ENCODE results near the gene GYG1. TPM values are rescaled to one million over a fixed set of nuclear protein-coding genes. Genes with fewer than 3 reads are reported as not detected.

GYG1 gene
- total RNA-seq, 1 donor from 2014 or later = 44.8 TPM

DNA sequence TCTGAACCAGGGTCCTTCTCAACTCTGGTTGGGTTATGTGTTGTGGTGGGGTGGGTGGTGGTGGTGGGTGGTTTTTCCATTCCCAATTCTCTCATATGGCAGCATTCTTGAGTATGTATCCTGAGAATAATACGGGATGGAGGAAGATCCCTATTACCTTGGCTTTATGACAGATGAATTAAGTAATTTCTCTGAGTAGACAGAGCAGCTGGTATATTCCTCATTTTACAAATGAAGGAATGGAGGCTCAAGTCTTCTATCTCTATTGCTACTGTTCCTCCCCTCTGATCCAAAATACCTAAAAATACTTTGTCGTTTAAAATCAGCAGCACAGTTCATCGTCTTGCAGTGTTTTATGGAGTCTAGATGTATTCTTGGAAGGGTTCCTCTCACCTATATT is 10.4 kb downstream of the GYG1 start:
- no peak overlapping the region for H3K27ac Mint-ChIP-seq (ENCODE audit: unreplicated experiment)
- peaks cover 5% of the 10 kb centered on the region for H3K36me3 Mint-ChIP-seq (ENCODE audit: low read depth, unreplicated experiment)

DNA sequence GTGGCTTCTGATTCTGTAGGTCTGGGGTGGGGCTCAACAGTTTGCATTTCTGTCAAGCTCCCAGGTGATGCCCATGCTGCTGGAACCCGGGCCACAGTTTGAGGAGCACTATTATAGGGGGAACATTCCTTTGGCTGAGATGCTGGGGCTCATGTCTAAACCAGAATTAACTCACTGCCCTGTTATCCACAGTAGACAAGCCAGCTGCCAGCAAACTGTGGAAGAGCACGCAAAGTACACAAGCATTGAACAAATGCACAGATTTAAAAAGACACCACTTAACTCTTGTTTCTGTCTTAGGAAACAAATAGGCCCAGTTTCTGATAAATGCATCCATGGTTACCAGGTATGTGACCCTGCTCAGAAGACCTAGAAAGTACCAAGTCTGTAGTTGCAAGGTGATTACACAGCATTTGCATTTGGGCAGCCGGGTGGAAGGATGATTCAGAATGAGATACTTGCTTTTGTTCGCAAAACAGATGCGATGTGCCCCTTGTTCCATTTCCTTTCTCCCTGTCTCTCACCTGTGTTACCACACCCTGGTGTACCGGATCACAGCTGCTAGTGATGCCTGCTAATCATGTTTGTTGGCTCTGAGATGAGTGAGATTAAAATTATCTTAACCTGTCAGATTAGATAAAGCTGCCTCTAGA is 12.4 kb downstream of the GYG1 start:
- Mint-ChIP-seq H3K27me3 (ENCODE audit: unreplicated experiment) (no peaks in the 10 kb centered on the region), H3K36me3 (ENCODE audit: low read depth, unreplicated experiment) (peaks cover 5% of the 10 kb centered on the region), H3K4me1 (ENCODE audit: unreplicated experiment) (no peaks in the 10 kb centered on the region), H3K9me3 (ENCODE audit: unreplicated experiment) (no peaks in the 10 kb centered on the region), H3K27ac (ENCODE audit: unreplicated experiment) (no peak overlapping the region), H3K4me3 (ENCODE audit: unreplicated experiment) (no peak overlapping the region)
- TF ChIP-seq, protein P1, sequence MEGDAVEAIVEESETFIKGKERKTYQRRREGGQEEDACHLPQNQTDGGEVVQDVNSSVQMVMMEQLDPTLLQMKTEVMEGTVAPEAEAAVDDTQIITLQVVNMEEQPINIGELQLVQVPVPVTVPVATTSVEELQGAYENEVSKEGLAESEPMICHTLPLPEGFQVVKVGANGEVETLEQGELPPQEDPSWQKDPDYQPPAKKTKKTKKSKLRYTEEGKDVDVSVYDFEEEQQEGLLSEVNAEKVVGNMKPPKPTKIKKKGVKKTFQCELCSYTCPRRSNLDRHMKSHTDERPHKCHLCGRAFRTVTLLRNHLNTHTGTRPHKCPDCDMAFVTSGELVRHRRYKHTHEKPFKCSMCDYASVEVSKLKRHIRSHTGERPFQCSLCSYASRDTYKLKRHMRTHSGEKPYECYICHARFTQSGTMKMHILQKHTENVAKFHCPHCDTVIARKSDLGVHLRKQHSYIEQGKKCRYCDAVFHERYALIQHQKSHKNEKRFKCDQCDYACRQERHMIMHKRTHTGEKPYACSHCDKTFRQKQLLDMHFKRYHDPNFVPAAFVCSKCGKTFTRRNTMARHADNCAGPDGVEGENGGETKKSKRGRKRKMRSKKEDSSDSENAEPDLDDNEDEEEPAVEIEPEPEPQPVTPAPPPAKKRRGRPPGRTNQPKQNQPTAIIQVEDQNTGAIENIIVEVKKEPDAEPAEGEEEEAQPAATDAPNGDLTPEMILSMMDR (IDR thresholded peaks at IDR 0.05; ENCODE audit: unreplicated experiment) = no peak
- DNase-seq (ENCODE audit: low spot score) = no peak

More for the DNA sequence above, 10.4 kb downstream of the GYG1 start:
- H3K4me1 Mint-ChIP-seq (ENCODE audit: unreplicated experiment) = no peaks in the 10 kb centered on the region
- H3K9me3 Mint-ChIP-seq (ENCODE audit: unreplicated experiment) = no peaks in the 10 kb centered on the region
- no peak overlapping the region for H3K4me3 Mint-ChIP-seq (ENCODE audit: unreplicated experiment)
- no peak for DNase-seq (ENCODE audit: low spot score)
- no peaks in the 10 kb centered on the region for H3K27me3 Mint-ChIP-seq (ENCODE audit: unreplicated experiment)
- TF ChIP-seq, protein P1 (IDR thresholded peaks at IDR 0.05; ENCODE audit: unreplicated experiment) = no peak

DNA sequence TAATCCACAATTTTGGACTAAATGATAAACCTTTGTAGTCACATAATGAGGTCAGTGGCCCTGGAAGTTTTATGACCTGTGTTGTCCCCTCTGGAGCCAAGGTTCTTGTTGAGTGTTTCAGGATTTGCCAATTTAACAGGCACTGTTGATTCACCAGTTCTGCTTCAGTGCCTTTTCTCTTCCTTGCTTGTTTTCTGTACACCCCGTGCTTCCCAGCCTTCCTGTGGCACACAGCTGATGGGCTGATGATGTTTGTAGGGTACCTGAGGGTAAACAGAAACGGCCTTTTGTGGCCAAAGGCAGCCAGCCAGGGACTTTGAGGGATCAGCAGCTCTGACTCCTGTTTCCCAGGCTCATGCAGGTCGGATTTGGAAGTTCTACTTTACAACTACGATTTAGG is 13.3 kb downstream of the GYG1 start:
- Mint-ChIP-seq H3K4me3 (ENCODE audit: unreplicated experiment) (no peak overlapping the region), H3K27me3 (ENCODE audit: unreplicated experiment) (no peaks in the 10 kb centered on the region), H3K36me3 (ENCODE audit: low read depth, unreplicated experiment) (peaks cover 5% of the 10 kb centered on the region), H3K9me3 (ENCODE audit: unreplicated experiment) (no peaks in the 10 kb centered on the region), H3K4me1 (ENCODE audit: unreplicated experiment) (no peaks in the 10 kb centered on the region), H3K27ac (ENCODE audit: unreplicated experiment) (no peak overlapping the region)
- DNase-seq (ENCODE audit: low spot score) = no peak
- TF ChIP-seq, protein P1 (IDR thresholded peaks at IDR 0.05; ENCODE audit: unreplicated experiment) = no peak

DNA sequence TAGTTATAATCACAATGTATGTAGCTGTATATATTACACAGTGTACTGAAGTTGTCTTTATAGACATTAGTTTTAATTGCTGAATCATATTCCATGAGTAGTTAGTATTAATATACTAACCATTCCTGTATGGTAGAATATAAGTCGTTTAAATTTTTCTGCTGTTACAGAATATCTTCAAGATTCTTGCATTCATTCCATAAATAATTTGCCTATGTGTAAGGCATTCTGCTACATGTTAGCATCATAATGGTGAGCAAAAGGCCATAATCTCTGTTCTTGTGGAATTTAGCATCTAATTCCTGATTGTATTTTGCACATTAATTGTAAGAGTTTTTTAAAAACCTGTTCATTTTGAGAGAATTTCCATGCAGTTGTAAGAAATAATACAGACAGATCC is 14.1 kb downstream of the GYG1 start:
- Mint-ChIP-seq H3K9me3 (ENCODE audit: unreplicated experiment) (no peaks in the 10 kb centered on the region), H3K27ac (ENCODE audit: unreplicated experiment) (no peak overlapping the region), H3K4me1 (ENCODE audit: unreplicated experiment) (no peaks in the 10 kb centered on the region), H3K36me3 (ENCODE audit: low read depth, unreplicated experiment) (peaks cover 5% of the 10 kb centered on the region), H3K4me3 (ENCODE audit: unreplicated experiment) (no peak overlapping the region), H3K27me3 (ENCODE audit: unreplicated experiment) (no peaks in the 10 kb centered on the region)
- TF ChIP-seq, protein P1 (IDR thresholded peaks at IDR 0.05; ENCODE audit: unreplicated experiment) = no peak
- DNase-seq (ENCODE audit: low spot score) = no peak

DNA sequence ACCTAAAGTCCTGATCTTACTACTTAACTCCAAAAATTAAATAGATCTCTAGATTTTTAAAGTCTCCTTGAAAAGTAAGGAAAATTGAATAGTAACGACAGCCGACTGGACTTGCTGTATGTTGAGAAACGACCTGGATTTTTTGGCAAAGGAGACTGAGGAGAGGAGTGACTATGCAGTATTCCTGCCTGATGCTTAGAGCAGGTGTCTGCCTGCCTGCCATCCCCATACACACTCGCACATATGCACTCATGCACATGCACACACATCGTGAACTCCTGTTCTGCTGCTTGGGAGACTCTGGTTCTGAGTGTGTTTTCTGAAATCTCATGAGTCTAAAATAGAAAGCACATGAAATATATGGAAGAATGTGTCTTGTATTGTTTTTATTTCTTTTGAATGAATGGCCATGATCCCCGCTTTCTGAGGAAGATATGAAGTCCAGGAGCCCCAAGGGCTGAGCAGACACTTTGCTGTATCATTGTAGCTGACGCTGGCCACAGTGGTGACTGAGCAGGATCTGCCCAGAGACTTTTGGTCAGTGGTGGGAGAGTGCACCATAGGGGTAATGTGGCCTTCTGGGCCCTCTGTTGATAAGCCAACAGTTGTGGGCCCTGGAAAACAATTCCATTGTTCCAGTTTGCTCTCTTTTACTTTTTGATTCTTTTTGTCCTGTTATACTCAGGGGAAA is 16.4 kb downstream of the GYG1 start:
- no peak overlapping the region for H3K27ac Mint-ChIP-seq (ENCODE audit: unreplicated experiment)
- H3K4me1 Mint-ChIP-seq (ENCODE audit: unreplicated experiment) = no peaks in the 10 kb centered on the region
- TF ChIP-seq, protein P1 (IDR thresholded peaks at IDR 0.05; ENCODE audit: unreplicated experiment) = no peak
- no peaks in the 10 kb centered on the region for H3K27me3 Mint-ChIP-seq (ENCODE audit: unreplicated experiment)
- no peak for DNase-seq (ENCODE audit: low spot score)
- no peaks in the 10 kb centered on the region for H3K9me3 Mint-ChIP-seq (ENCODE audit: unreplicated experiment)
- H3K36me3 Mint-ChIP-seq (ENCODE audit: low read depth, unreplicated experiment) = peaks cover 9% of the 10 kb centered on the region
- H3K4me3 Mint-ChIP-seq (ENCODE audit: unreplicated experiment) = no peak overlapping the region

Data from endothelial cell (in vitro differentiated cells).